ENCODE results near the gene THAP4.
A peak's percentile ranks its signal among the peaks of the same experiment; 100 is the strongest.
"Not testable (repeated sequence)": the region's sequence is repeated elsewhere in the genome, so short reads cannot be mapped to it uniquely, and the experiment has no call there.

The THAP4 gene

GRCh38 chr2:241668354-241668753 is 31.4 kb upstream of the THAP4 start:
- DNase-seq: no peak
- Histone ChIP-seq H3K27me3 (ENCODE audit: insufficient read depth, low read depth, severe bottlenecking) (no peaks in the 10 kb centered on the region), H3K36me3 (peaks cover 53% of the 10 kb centered on the region), H3K27ac (no peak overlapping the region), H3K9me3 (ENCODE audit: severe bottlenecking) (no peaks in the 10 kb centered on the region), H3K4me3 (ENCODE audit: low read depth, low read length) (no peak overlapping the region)
- no peak for TF ChIP-seq CTCF (IDR thresholded peaks at IDR 0.05; ENCODE audit: low read depth, low read length)

GRCh38 chr2:241666627-241667400 is 29.9 kb upstream of the THAP4 start:
- TF ChIP-seq CTCF (IDR thresholded peaks at IDR 0.05; ENCODE audit: low read depth, low read length): no peak
- H3K4me3 ChIP-seq (ENCODE audit: low read depth, low read length): no peak overlapping the region
- H3K9me3 ChIP-seq (ENCODE audit: severe bottlenecking): no peaks in the 10 kb centered on the region
- no peak overlapping the region for H3K27ac ChIP-seq
- peak; percentile 60 for DNase-seq
- H3K36me3 ChIP-seq: peaks cover 46% of the 10 kb centered on the region
- H3K27me3 ChIP-seq (ENCODE audit: insufficient read depth, low read depth, severe bottlenecking): no peaks in the 10 kb centered on the region

- H3K4me3 ChIP-seq (ENCODE audit: low read depth, low read length): no peak overlapping the region
- no peaks in the 10 kb centered on the region for H3K27me3 ChIP-seq (ENCODE audit: insufficient read depth, low read depth, severe bottlenecking)
- TF ChIP-seq CTCF (IDR thresholded peaks at IDR 0.05; ENCODE audit: low read depth, low read length): no peak
- no peak for DNase-seq
- H3K27ac ChIP-seq: no peak overlapping the region
- H3K9me3 ChIP-seq (ENCODE audit: severe bottlenecking): no peaks in the 10 kb centered on the region
- H3K36me3 ChIP-seq: peaks cover 45% of the 10 kb centered on the region
These were observed 28.9 kb upstream of the THAP4 start for GRCh38 chr2:241665731-241666440.

- peaks cover 44% of the 10 kb centered on the region for H3K36me3 ChIP-seq
- H3K27ac ChIP-seq; H3K4me3 ChIP-seq (ENCODE audit: low read depth, low read length); H3K27me3 ChIP-seq (ENCODE audit: insufficient read depth, low read depth, severe bottlenecking); DNase-seq; H3K9me3 ChIP-seq (ENCODE audit: severe bottlenecking): not testable (repeated sequence)
These were observed 25.8 kb upstream of the THAP4 start for GRCh38 chr2:241662731-241663130.

GRCh38 chr2:241660593-241661213 is 23.7 kb upstream of the THAP4 start:
- Histone ChIP-seq H3K9me3 (ENCODE audit: severe bottlenecking) (no peaks in the 10 kb centered on the region), H3K36me3 (peaks cover 42% of the 10 kb centered on the region), H3K27me3 (ENCODE audit: insufficient read depth, low read depth, severe bottlenecking) (no peaks in the 10 kb centered on the region), H3K27ac (no peak overlapping the region), H3K4me3 (ENCODE audit: low read depth, low read length) (no peak overlapping the region)
- TF ChIP-seq CTCF (IDR thresholded peaks at IDR 0.05; ENCODE audit: low read depth, low read length): no peak
- no peak for DNase-seq

GRCh38 chr2:241659150-241659739 is 22.3 kb upstream of the THAP4 start:
- H3K36me3 ChIP-seq: peaks cover 56% of the 10 kb centered on the region
- H3K27me3 ChIP-seq (ENCODE audit: insufficient read depth, low read depth, severe bottlenecking): no peaks in the 10 kb centered on the region
- TF ChIP-seq CTCF (IDR thresholded peaks at IDR 0.05; ENCODE audit: low read depth, low read length): peak; percentile 76
- peak; percentile 66 for DNase-seq
- H3K9me3 ChIP-seq (ENCODE audit: severe bottlenecking): no peaks in the 10 kb centered on the region
- no peak overlapping the region for H3K27ac ChIP-seq
- no peak overlapping the region for H3K4me3 ChIP-seq (ENCODE audit: low read depth, low read length)

Data from WERI-Rb-1 (cell line).